GM19438 (cell line): Measurements from ENCODE around the gene GSTCD.

Experiments
- ATAC-seq: cut with Tn5 transposase; IDR thresholded peaks from one replicate; pipeline ENCODE4 v1.9.1; 2021; ENCODE audit warnings: low read depth; ENCODE audit not compliant: unreplicated experiment

Gene GSTCD

GRCh38 chr4:105871997-105872396 lies 163.4 kb downstream of the GSTCD start:
- ATAC-seq: no peak

GRCh38 chr4:105875233-105875632 lies 166.6 kb downstream of the GSTCD start:
- ATAC-seq: no peak

GRCh38 chr4:105878668-105879067 lies 170.1 kb downstream of the GSTCD start:
- ATAC-seq: no peak

GRCh38 chr4:105887508-105887907 lies 178.9 kb downstream of the GSTCD start:
- ATAC-seq: no peak

- ATAC-seq: no peak
These were observed 186.3 kb downstream of the GSTCD start, which contains the start of gene NPNT for GRCh38 chr4:105894660-105895582. TSS of gene NPNT (plus strand) at chr4:105895471. CDS start at chr4:105895653, 182 bp downstream.

- ATAC-seq: no peak
These were observed 187.2 kb downstream of the GSTCD start for GRCh38 chr4:105895583-105896460.

GRCh38 chr4:105896461-105896942 lies 187.9 kb downstream of the GSTCD start:
- no peak for ATAC-seq
